ENCODE measurements around the gene PLD4. TPM values are rescaled to one million over a fixed set of nuclear protein-coding genes. Genes with fewer than 3 reads are reported as not detected.
"Not testable (repeated sequence)": the region's sequence is repeated elsewhere in the genome, so short reads cannot be mapped to it uniquely, and the experiment has no call there.

Gene PLD4
- total and polyA plus RNA-seq, 4 donors: 12.9 to 32.6 (median 27.8) TPM

- DNase-seq (ENCODE audit: low read depth in 4 of 6, low spot score in 6 of 6): no peak
- peaks cover 82% of the 10 kb centered on the region for H3K36me3 ChIP-seq (ENCODE audit: control insufficient read depth, insufficient read depth, low read length)
- H3K9me3 ChIP-seq (ENCODE audit: control insufficient read depth, insufficient read depth, low read length): no peaks in the 10 kb centered on the region
- H3K27me3 ChIP-seq (ENCODE audit: control insufficient read depth, insufficient read depth, low read length): no peaks in the 10 kb centered on the region
- 84% methylated on average over 40 of the region's 40 CpGs for WGBS (ENCODE audit: insufficient coverage)
- no peak overlapping the region for H3K4me3 ChIP-seq (ENCODE audit: low read depth, low read length)
- no peak overlapping the region for H3K27ac ChIP-seq (ENCODE audit: low read depth, low read length)
- peaks cover 6% of the 10 kb centered on the region for H3K4me1 ChIP-seq (ENCODE audit: control insufficient read depth, insufficient read depth, low read length)
Observed at GRCh38 chr14:104885973-104886689, 38.5 kb upstream of the PLD4 start.

- DNase-seq (ENCODE audit: low read depth in 4 of 6, low spot score in 6 of 6): no peak
- H3K9me3 ChIP-seq (ENCODE audit: control insufficient read depth, insufficient read depth, low read length): no peaks in the 10 kb centered on the region
- H3K27me3 ChIP-seq (ENCODE audit: control insufficient read depth, insufficient read depth, low read length): no peaks in the 10 kb centered on the region
- peaks cover 78% of the 10 kb centered on the region for H3K36me3 ChIP-seq (ENCODE audit: control insufficient read depth, insufficient read depth, low read length)
- H3K27ac ChIP-seq (ENCODE audit: low read depth, low read length): no peak overlapping the region
- H3K4me1 ChIP-seq (ENCODE audit: control insufficient read depth, insufficient read depth, low read length): peaks cover under 1% of the 10 kb centered on the region
- 95% methylated on average over 55 of the region's 59 CpGs for WGBS (ENCODE audit: insufficient coverage)
- H3K4me3 ChIP-seq (ENCODE audit: low read depth, low read length): no peak overlapping the region
Observed at GRCh38 chr14:104886690-104887622, 37.7 kb upstream of the PLD4 start.

- Histone ChIP-seq H3K9me3 (ENCODE audit: control insufficient read depth, insufficient read depth, low read length) (no peaks in the 10 kb centered on the region), H3K4me1 (ENCODE audit: control insufficient read depth, insufficient read depth, low read length) (no peaks in the 10 kb centered on the region), H3K27ac (ENCODE audit: low read depth, low read length) (no peak overlapping the region), H3K36me3 (ENCODE audit: control insufficient read depth, insufficient read depth, low read length) (peaks cover 77% of the 10 kb centered on the region), H3K27me3 (ENCODE audit: control insufficient read depth, insufficient read depth, low read length) (no peaks in the 10 kb centered on the region), H3K4me3 (ENCODE audit: low read depth, low read length) (no peak overlapping the region)
- 92% methylated on average over 31 of the region's 33 CpGs for WGBS (ENCODE audit: insufficient coverage)
- no peak for DNase-seq (ENCODE audit: low read depth in 4 of 6, low spot score in 6 of 6)
Observed at GRCh38 chr14:104887623-104888488, 36.8 kb upstream of the PLD4 start.

- Histone ChIP-seq H3K27ac (ENCODE audit: low read depth, low read length) (no peak overlapping the region), H3K27me3 (ENCODE audit: control insufficient read depth, insufficient read depth, low read length) (no peaks in the 10 kb centered on the region), H3K4me3 (ENCODE audit: low read depth, low read length) (no peak overlapping the region), H3K36me3 (ENCODE audit: control insufficient read depth, insufficient read depth, low read length) (peaks cover 77% of the 10 kb centered on the region), H3K9me3 (ENCODE audit: control insufficient read depth, insufficient read depth, low read length) (no peaks in the 10 kb centered on the region), H3K4me1 (ENCODE audit: control insufficient read depth, insufficient read depth, low read length) (no peaks in the 10 kb centered on the region)
- WGBS (ENCODE audit: insufficient coverage): 92% methylated on average over 17 of the region's 26 CpGs
- no peak for DNase-seq (ENCODE audit: low read depth in 4 of 6, low spot score in 6 of 6)
Observed at GRCh38 chr14:104888489-104889374, 35.9 kb upstream of the PLD4 start.

DNA sequence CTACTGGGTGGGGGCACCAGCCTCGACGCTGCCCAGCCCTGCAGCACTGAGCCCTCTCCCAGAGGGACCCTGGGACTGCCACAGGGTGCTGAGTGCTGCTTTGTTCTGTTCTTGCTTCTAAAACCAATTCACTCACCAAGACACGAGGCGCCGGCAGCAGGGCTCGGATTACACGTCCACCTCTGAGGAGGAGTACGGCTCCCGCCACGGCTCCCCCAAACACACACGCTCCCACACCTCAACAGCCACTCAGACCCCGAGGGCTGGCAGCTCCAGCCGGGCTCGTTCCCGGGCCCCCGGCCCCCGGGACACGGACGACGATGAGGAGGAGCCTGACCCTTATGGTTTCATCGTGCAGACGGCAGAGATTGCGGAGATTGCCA is 35.3 kb upstream of the PLD4 start:
- Histone ChIP-seq H3K27me3 (ENCODE audit: control insufficient read depth, insufficient read depth, low read length) (no peaks in the 10 kb centered on the region), H3K36me3 (ENCODE audit: control insufficient read depth, insufficient read depth, low read length) (peaks cover 77% of the 10 kb centered on the region), H3K9me3 (ENCODE audit: control insufficient read depth, insufficient read depth, low read length) (no peaks in the 10 kb centered on the region), H3K4me1 (ENCODE audit: control insufficient read depth, insufficient read depth, low read length) (no peaks in the 10 kb centered on the region), H3K27ac (ENCODE audit: low read depth, low read length) (no peak overlapping the region), H3K4me3 (ENCODE audit: low read depth, low read length) (no peak overlapping the region)
- DNase-seq (ENCODE audit: low read depth in 4 of 6, low spot score in 6 of 6): no peak
- 82% methylated on average over 22 of the region's 23 CpGs for WGBS (ENCODE audit: insufficient coverage)

GRCh38 chr14:104890292-104890691 is 34.4 kb upstream of the PLD4 start:
- peaks cover 81% of the 10 kb centered on the region for H3K36me3 ChIP-seq (ENCODE audit: control insufficient read depth, insufficient read depth, low read length)
- H3K27ac ChIP-seq (ENCODE audit: low read depth, low read length); H3K4me1 ChIP-seq (ENCODE audit: control insufficient read depth, insufficient read depth, low read length); DNase-seq (ENCODE audit: low read depth in 4 of 6, low spot score in 6 of 6); H3K4me3 ChIP-seq (ENCODE audit: low read depth, low read length); H3K27me3 ChIP-seq (ENCODE audit: control insufficient read depth, insufficient read depth, low read length); H3K9me3 ChIP-seq (ENCODE audit: control insufficient read depth, insufficient read depth, low read length): not testable (repeated sequence)

DNA sequence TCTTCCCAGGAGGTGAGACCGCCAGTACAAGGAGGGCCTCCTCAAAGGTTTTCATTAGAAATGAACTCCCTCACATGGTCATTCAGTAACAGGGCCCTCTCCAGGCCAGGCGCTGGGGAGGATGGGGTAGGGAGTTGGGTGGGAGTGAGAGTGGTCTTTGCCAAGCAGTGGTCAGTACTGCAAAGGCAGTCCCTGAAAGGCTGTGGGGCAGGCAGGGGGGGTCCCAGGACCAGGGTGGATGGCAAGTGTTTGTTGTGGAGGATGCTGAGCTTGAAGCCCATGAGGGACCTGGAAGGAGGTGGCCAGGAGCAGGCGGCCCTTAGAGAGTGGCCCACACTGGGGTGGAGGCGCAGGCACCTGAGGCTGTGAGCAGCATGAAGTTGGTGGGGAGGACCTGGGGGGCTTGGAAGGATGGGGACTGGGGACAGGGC is 33.5 kb upstream of the PLD4 start:
- DNase-seq (ENCODE audit: low read depth in 4 of 6, low spot score in 6 of 6): no peak
- H3K27me3 ChIP-seq (ENCODE audit: control insufficient read depth, insufficient read depth, low read length): no peaks in the 10 kb centered on the region
- H3K9me3 ChIP-seq (ENCODE audit: control insufficient read depth, insufficient read depth, low read length): no peaks in the 10 kb centered on the region
- no peak overlapping the region for H3K27ac ChIP-seq (ENCODE audit: low read depth, low read length)
- no peak overlapping the region for H3K4me3 ChIP-seq (ENCODE audit: low read depth, low read length)
- H3K4me1 ChIP-seq (ENCODE audit: control insufficient read depth, insufficient read depth, low read length): peaks cover 7% of the 10 kb centered on the region
- 100% methylated on average over 3 of the region's 4 CpGs for WGBS (ENCODE audit: insufficient coverage)
- H3K36me3 ChIP-seq (ENCODE audit: control insufficient read depth, insufficient read depth, low read length): peaks cover 81% of the 10 kb centered on the region

- Histone ChIP-seq H3K9me3 (ENCODE audit: control insufficient read depth, insufficient read depth, low read length) (no peaks in the 10 kb centered on the region), H3K4me3 (ENCODE audit: low read depth, low read length) (no peak overlapping the region), H3K4me1 (ENCODE audit: control insufficient read depth, insufficient read depth, low read length) (peaks cover 12% of the 10 kb centered on the region), H3K27ac (ENCODE audit: low read depth, low read length) (no peak overlapping the region), H3K27me3 (ENCODE audit: control insufficient read depth, insufficient read depth, low read length) (no peaks in the 10 kb centered on the region), H3K36me3 (ENCODE audit: control insufficient read depth, insufficient read depth, low read length) (peaks cover 75% of the 10 kb centered on the region)
- DNase-seq (ENCODE audit: low read depth in 4 of 6, low spot score in 6 of 6): no peak
- WGBS (ENCODE audit: insufficient coverage): 81% methylated on average over 10 of the region's 13 CpGs
Observed at GRCh38 chr14:104891664-104892530, 32.8 kb upstream of the PLD4 start.
